ENCODE data around the gene CIAO2B.
"Not testable (repeated sequence)": the region's sequence is repeated elsewhere in the genome, so short reads cannot be mapped to it uniquely, and the experiment has no call there.

CIAO2B gene

GRCh38 chr16:66955363-66956153 is 21.4 kb upstream of the CIAO2B start:
- DNase-seq (ENCODE audit: low read depth), result not testable (repeated sequence)

DNA sequence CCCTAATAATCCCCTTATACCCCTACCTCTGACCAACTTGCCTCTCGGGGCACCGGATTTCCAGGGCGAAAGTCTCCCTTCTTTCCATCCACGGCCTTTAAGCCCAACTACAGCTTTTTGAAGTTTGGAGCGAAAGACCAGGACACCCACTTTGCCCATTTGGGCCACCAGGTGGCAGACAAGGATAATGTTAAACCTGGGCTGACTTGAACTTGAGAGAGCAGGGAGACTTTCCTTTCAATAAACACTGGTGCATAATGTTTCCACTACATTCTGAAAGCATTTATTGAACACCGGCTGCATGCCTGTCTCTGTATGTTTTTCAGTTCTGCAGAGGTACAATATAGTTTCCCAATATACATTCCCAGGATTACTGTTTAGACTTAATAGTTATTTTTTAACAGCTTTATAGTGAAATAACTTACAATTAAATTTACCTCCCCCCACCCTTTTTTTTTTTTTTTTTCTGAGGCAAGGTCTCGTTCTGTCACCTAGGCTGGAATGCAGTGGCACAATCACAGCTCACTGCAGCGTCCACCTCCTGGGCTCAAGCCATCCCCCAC is 20.0 kb upstream of the CIAO2B start:
- DNase-seq (ENCODE audit: low read depth), result peak; percentile 29

- DNase-seq (ENCODE audit: low read depth), result no peak
These were observed 19.4 kb upstream of the CIAO2B start for GRCh38 chr16:66953462-66954096.

GRCh38 chr16:66952430-66953110 is 18.4 kb upstream of the CIAO2B start:
- no peak for DNase-seq (ENCODE audit: low read depth)

- DNase-seq (ENCODE audit: low read depth), result no peak
These were observed 17.0 kb upstream of the CIAO2B start for GRCh38 chr16:66950971-66951790.

- no peak for DNase-seq (ENCODE audit: low read depth)
These were observed 16.2 kb upstream of the CIAO2B start for GRCh38 chr16:66950437-66950836.

- no peak for DNase-seq (ENCODE audit: low read depth)
These were observed 15.3 kb upstream of the CIAO2B start for GRCh38 chr16:66949472-66949871.

GRCh38 chr16:66948837-66949225 is 14.6 kb upstream of the CIAO2B start:
- DNase-seq (ENCODE audit: low read depth), result no peak

DNA sequence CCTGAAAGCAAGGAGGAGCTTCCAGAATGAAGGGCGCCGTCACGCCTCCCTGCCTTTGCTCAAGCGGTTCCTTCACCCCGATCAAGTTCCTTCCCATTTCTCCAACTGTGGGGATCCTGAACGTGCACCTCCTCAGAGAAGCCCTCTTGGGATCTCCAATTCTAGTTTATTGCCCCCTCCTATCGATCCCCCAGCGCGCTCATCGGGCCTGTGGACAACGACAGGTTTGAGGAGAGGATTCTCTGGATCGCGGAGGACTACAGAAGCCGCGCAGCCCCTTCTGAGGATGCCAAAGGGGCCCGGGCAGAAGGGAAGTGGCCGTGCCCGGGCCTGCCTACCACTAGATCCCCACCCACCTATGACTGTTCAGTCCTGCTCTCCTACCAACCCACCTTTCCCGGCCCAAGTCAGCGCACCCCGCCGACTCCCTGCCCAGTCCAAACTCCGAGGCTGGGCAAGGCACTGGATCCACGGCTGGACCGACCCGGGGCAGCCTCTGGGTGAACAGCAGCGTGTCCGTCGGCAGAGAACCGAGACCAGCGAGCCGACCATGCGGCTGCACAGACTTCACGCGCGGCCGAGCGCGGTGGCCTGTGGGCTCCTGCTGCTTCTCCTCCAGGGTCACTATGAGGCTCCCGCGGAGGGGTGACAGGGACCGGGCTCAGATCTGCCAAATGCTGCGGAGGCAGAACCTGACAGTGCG is 14.1 kb upstream of the CIAO2B start:
- DNase-seq (ENCODE audit: low read depth), result no peak

- DNase-seq (ENCODE audit: low read depth), result peak; percentile 59
These were observed 13.3 kb upstream of the CIAO2B start for GRCh38 chr16:66947302-66948065.

DNA sequence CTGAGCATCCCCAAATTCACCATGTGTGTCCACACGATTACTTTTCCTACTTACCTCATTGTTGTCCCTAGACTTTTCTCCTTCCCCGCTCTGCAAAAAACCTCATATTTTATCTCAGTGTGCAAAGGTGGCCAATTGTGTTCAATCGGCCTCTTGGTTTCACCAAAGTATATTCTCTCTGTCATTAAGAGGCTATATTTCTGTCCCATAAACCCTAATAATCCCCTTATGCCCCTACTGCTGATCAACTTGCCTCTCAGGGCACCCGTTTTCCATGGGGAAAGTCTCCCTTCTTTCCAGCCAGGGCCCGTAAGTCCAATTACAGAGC is 12.7 kb upstream of the CIAO2B start:
- DNase-seq (ENCODE audit: low read depth), result no peak

DNA sequence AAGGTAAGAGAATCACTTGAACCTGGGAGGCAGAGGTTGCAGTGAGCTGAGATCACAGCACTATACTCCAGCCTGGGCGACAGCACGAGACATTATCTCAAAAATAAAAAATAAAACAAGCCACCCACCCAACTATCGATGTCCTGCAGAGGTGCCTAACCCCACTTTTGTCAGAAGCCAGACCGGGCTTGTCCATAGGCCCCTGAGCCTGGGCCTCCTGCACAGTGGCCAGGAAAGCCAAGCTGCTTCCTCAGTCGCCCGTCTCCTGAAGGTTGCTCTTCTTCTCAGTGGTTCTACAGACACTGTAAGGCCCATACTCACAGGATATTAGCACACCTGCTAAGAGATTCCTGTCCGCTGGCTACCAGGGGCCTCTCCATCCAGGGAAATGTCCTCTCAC is 12.3 kb upstream of the CIAO2B start:
- DNase-seq (ENCODE audit: low read depth), result no peak

DNA sequence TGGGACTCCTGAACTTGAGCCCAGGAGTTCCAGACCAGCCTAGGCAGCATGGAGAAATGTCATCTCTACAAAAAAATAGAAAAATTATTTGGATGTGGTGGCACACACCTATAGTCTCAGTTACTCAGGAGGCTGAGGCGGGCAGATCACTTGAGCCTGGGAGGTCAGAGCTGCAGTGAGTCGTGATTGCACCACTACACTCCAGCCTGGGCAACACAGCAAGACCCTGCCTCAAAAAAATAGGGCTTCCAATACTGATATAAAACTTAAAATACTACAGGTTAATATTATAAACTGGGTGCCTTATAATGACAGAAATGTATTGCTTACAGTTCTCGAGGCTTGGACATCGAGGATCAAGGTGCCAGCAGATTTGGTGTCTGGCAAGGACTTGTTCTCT is 11.7 kb upstream of the CIAO2B start:
- DNase-seq (ENCODE audit: low read depth), result no peak

GRCh38 chr16:66944971-66945370 is 10.8 kb upstream of the CIAO2B start:
- not testable (repeated sequence) for DNase-seq (ENCODE audit: low read depth)

GRCh38 chr16:66944054-66944441 is 9.8 kb upstream of the CIAO2B start:
- no peak for DNase-seq (ENCODE audit: low read depth)

GRCh38 chr16:66943426-66944053 is 9.3 kb upstream of the CIAO2B start:
- DNase-seq (ENCODE audit: low read depth), result no peak

- no peak for DNase-seq (ENCODE audit: low read depth)
These were observed 8.8 kb upstream of the CIAO2B start for GRCh38 chr16:66942981-66943380.

GRCh38 chr16:66940236-66940635 is 6.0 kb upstream of the CIAO2B start:
- no peak for DNase-seq (ENCODE audit: low read depth)

- DNase-seq (ENCODE audit: low read depth), result no peak
These were observed 5.2 kb upstream of the CIAO2B start for GRCh38 chr16:66939366-66939765.

- no peak for DNase-seq (ENCODE audit: low read depth)
These were observed 3.6 kb upstream of the CIAO2B start for GRCh38 chr16:66937725-66938337.
